Measurements from ENCODE around the gene TXNIP.

The TXNIP gene

GRCh38 chr1:145990249-145990855, 6.0 kb downstream of the TXNIP start:
- no peak overlapping the region for H3K4me3 ChIP-seq (ENCODE audit: low read length)
- no peak for TF ChIP-seq CTCF (conservative IDR thresholded peaks at IDR 0.05; ENCODE audit: low read length)
- no peak for DNase-seq (ENCODE audit: low read depth)

- no peak overlapping the region for H3K4me3 ChIP-seq (ENCODE audit: low read length)
- TF ChIP-seq CTCF (conservative IDR thresholded peaks at IDR 0.05; ENCODE audit: low read length) = no peak
- DNase-seq (ENCODE audit: low read depth) = no peak
These were observed 7.6 kb downstream of the TXNIP start for GRCh38 chr1:145988773-145989172.

- DNase-seq (ENCODE audit: low read depth) = no peak
- TF ChIP-seq CTCF (conservative IDR thresholded peaks at IDR 0.05; ENCODE audit: low read length) = no peak
- H3K4me3 ChIP-seq (ENCODE audit: low read length) = no peak overlapping the region
These were observed 8.5 kb downstream of the TXNIP start for GRCh38 chr1:145987926-145988325.

- DNase-seq (ENCODE audit: low read depth) = no peak
- no peak overlapping the region for H3K4me3 ChIP-seq (ENCODE audit: low read length)
- no peak for TF ChIP-seq CTCF (conservative IDR thresholded peaks at IDR 0.05; ENCODE audit: low read length)
These were observed 9.8 kb downstream of the TXNIP start for GRCh38 chr1:145986551-145986950.

GRCh38 chr1:145985502-145986439, 10.6 kb downstream of the TXNIP start:
- DNase-seq (ENCODE audit: low read depth) = peak; percentile 83
- no peak overlapping the region for H3K4me3 ChIP-seq (ENCODE audit: low read length)
- TF ChIP-seq CTCF (conservative IDR thresholded peaks at IDR 0.05; ENCODE audit: low read length) = no peak

GRCh38 chr1:145985129-145985501, 11.3 kb downstream of the TXNIP start:
- H3K4me3 ChIP-seq (ENCODE audit: low read length) = no peak overlapping the region
- DNase-seq (ENCODE audit: low read depth) = no peak
- no peak for TF ChIP-seq CTCF (conservative IDR thresholded peaks at IDR 0.05; ENCODE audit: low read length)
